RWPE2 (cell line): Measurements from ENCODE around the gene CLDN9.

Experiments used
- ATAC-seq: fragments of 200-7000 bp; cut with Tn5 transposase; 3 replicates; pipeline ENCODE4 v1.9.1; 2021; ENCODE audit warnings: low read depth
- DNase-seq: peaks from one replicate; pipeline ENCODE4 v3.0.0-alpha.2; 2020; ENCODE audit warnings: low spot score
- H3K27ac ChIP-seq: fragments of 450-650 bp; 2 replicates; pipeline ENCODE4 v1.5.1; 2017; ENCODE audit warnings: mild to moderate bottlenecking; ENCODE audit not compliant: poor library complexity, severe bottlenecking
- H3K27me3 ChIP-seq: fragments of 250-450 bp; sonication (Bioruptor Pico); 2 replicates; pipeline ENCODE4 v1.5.1; 2021; ENCODE audit warnings: mild to moderate bottlenecking, moderate library complexity; ENCODE audit not compliant: insufficient read depth, poor library complexity, severe bottlenecking
- H3K36me3 ChIP-seq: fragments of 250-450 bp; sonication (Bioruptor Pico); 2 replicates; pipeline ENCODE4 v1.5.1; 2020; ENCODE audit warnings: low read depth, mild to moderate bottlenecking, moderate library complexity
- H3K4me1 ChIP-seq: fragments of 250-450 bp; sonication (Bioruptor Pico); 2 replicates; pipeline ENCODE4 v1.5.1; 2021; ENCODE audit warnings: mild to moderate bottlenecking, moderate library complexity; ENCODE audit not compliant: insufficient read depth, poor library complexity, severe bottlenecking
- H3K4me3 ChIP-seq: fragments of 250-450 bp; sonication (Bioruptor Pico); 2 replicates; pipeline ENCODE4 v1.5.1; 2021; ENCODE audit warnings: mild to moderate bottlenecking, moderate library complexity; ENCODE audit not compliant: severe bottlenecking
- H3K9me3 ChIP-seq: fragments of 250-450 bp; sonication (Bioruptor Pico); 2 replicates; pipeline ENCODE4 v1.5.1; 2021; ENCODE audit warnings: mild to moderate bottlenecking, moderate library complexity; ENCODE audit not compliant: severe bottlenecking
- CTCF ChIP-seq: fragments of 450-650 bp; IDR thresholded peaks from one replicate; pipeline ENCODE4 v1.5.1; 2017; ENCODE audit warnings: mild to moderate bottlenecking, moderate library complexity; ENCODE audit not compliant: poor library complexity, severe bottlenecking

CLDN9 gene

GRCh38 chr16:2979669-2980226, 33.0 kb upstream of the CLDN9 start:
- TF ChIP-seq CTCF = no peak
- DNase-seq = no peak
- Histone ChIP-seq H3K36me3 (peaks cover 41% of the 10 kb centered on the region), H3K9me3 (no peaks in the 10 kb centered on the region), H3K4me1 (peaks cover 11% of the 10 kb centered on the region), H3K27ac (peak overlapping the region; percentile 71), H3K4me3 (peak overlapping the region; percentile 74), H3K27me3 (no peaks in the 10 kb centered on the region)
- peak; percentile 12 for ATAC-seq

GRCh38 chr16:2980227-2981176, 32.2 kb upstream of the CLDN9 start, which contains the start of gene PKMYT1:
Gene PKMYT1, minus strand, starts transcription at chr16:2980446. Its CDS starts 789 bp downstream, at chr16:2979657.
- Histone ChIP-seq H3K4me3 (peak within 1 kb of the TSS; percentile 74), H3K9me3 (no peaks in the 10 kb centered on the region), H3K27ac (peak within 1 kb of the TSS; percentile 71), H3K27me3 (no peaks in the 10 kb centered on the region), H3K36me3 (peaks cover 34% of the 10 kb centered on the region), H3K4me1 (peaks cover 11% of the 10 kb centered on the region)
- no peak for TF ChIP-seq CTCF
- ATAC-seq (peak; percentile 72), DNase-seq (peak; percentile 88)

GRCh38 chr16:2981177-2981898, 31.4 kb upstream of the CLDN9 start:
- DNase-seq (no peak), ATAC-seq (no peak)
- H3K27ac ChIP-seq = peak overlapping the region; percentile 71
- peaks cover 26% of the 10 kb centered on the region for H3K36me3 ChIP-seq
- no peak overlapping the region for H3K4me3 ChIP-seq
- no peaks in the 10 kb centered on the region for H3K9me3 ChIP-seq
- H3K4me1 ChIP-seq = peaks cover 11% of the 10 kb centered on the region
- no peak for TF ChIP-seq CTCF
- no peaks in the 10 kb centered on the region for H3K27me3 ChIP-seq

- TF ChIP-seq CTCF = no peak
- Histone ChIP-seq H3K9me3 (no peaks in the 10 kb centered on the region), H3K4me1 (peaks cover 11% of the 10 kb centered on the region), H3K4me3 (no peak overlapping the region), H3K27me3 (no peaks in the 10 kb centered on the region), H3K27ac (peak overlapping the region; percentile 71), H3K36me3 (peaks cover 22% of the 10 kb centered on the region)
- DNase-seq = no peak
- ATAC-seq = no peak
These were observed 30.8 kb upstream of the CLDN9 start for GRCh38 chr16:2981899-2982250.
